GM12878 (cell line): ENCODE results near the gene PVALEF.

ENCODE experiments used
- BRCA1 ChIP-seq: IDR thresholded peaks from 2 replicates; pipeline ENCODE4 v1.6.1; 2011; ENCODE audit warnings: low read depth, low read length, improper control_type of control experiment
- CHD4 ChIP-seq: fragments of 200-600 bp; sonication (generic); IDR thresholded peaks from 2 replicates; pipeline ENCODE4 v1.6.1; 2016; ENCODE audit warnings: mild to moderate bottlenecking
- EZH2 ChIP-seq: IDR thresholded peaks from 2 replicates; pipeline ENCODE4 v1.6.1; 2012; ENCODE audit warnings: low read depth, mild to moderate bottlenecking, control low read depth, inconsistent platforms, low read length, borderline replicate concordance; ENCODE audit not compliant: control insufficient read depth
- RCOR1 ChIP-seq: conservative IDR thresholded peaks from 2 replicates; pipeline ENCODE4 v1.6.1; 2012; ENCODE audit warnings: low read depth, low read length, improper control_type of control experiment
- SP1 ChIP-seq: IDR thresholded peaks from one replicate; pipeline ENCODE4 v1.6.1; 2011; ENCODE audit warnings: low read depth, low read length
- TF ChIP-seq, protein P1 (sequence below): fragments of 450-650 bp; IDR thresholded peaks from 2 replicates; pipeline ENCODE4 v1.6.1; 2017; ENCODE audit warnings: antibody characterized with exemption, mild to moderate bottlenecking, moderate library complexity
- TF ChIP-seq, protein P2 (sequence below): IDR thresholded peaks from 2 replicates; pipeline ENCODE4 v1.6.1; 2011; ENCODE audit warnings: low read depth, low read length, improper control_type of control experiment, borderline replicate concordance

DNA sequence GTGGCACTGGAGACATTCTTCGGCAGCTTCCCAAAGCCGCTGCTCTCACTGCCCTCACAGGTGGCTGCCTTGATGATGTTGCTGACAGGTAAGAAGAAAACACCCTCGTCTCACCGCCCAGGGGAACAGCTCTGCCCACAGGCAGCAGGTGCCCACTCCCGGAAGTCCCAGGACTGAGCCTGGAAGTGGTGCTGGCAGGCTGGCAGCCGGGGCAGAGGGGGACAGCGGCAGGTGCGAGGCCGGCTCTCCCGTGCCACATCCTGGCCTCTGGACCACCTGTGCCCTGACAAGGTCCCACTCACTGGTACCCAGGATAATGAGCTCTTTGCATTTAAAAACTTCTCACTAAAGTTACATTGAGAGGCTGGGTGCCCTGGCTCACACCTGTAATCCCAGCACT, 37.0 kb downstream of the PVALEF start:
- TF ChIP-seq CHD4 (no peak), BRCA1 (no peak), EZH2 (no peak), RCOR1 (no peak), SP1 (no peak)
- TF ChIP-seq, protein P1, sequence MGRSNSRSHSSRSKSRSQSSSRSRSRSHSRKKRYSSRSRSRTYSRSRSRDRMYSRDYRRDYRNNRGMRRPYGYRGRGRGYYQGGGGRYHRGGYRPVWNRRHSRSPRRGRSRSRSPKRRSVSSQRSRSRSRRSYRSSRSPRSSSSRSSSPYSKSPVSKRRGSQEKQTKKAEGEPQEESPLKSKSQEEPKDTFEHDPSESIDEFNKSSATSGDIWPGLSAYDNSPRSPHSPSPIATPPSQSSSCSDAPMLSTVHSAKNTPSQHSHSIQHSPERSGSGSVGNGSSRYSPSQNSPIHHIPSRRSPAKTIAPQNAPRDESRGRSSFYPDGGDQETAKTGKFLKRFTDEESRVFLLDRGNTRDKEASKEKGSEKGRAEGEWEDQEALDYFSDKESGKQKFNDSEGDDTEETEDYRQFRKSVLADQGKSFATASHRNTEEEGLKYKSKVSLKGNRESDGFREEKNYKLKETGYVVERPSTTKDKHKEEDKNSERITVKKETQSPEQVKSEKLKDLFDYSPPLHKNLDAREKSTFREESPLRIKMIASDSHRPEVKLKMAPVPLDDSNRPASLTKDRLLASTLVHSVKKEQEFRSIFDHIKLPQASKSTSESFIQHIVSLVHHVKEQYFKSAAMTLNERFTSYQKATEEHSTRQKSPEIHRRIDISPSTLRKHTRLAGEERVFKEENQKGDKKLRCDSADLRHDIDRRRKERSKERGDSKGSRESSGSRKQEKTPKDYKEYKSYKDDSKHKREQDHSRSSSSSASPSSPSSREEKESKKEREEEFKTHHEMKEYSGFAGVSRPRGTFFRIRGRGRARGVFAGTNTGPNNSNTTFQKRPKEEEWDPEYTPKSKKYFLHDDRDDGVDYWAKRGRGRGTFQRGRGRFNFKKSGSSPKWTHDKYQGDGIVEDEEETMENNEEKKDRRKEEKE: no peak
- TF ChIP-seq, protein P2, sequence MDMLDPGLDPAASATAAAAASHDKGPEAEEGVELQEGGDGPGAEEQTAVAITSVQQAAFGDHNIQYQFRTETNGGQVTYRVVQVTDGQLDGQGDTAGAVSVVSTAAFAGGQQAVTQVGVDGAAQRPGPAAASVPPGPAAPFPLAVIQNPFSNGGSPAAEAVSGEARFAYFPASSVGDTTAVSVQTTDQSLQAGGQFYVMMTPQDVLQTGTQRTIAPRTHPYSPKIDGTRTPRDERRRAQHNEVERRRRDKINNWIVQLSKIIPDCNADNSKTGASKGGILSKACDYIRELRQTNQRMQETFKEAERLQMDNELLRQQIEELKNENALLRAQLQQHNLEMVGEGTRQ: no peak
